MCF 10A (cell line): ENCODE measurements around the gene ADAD2. TPM values are rescaled to one million over a fixed set of nuclear protein-coding genes. Genes with fewer than 3 reads are reported as not detected.

Source experiments
- BruUV-seq: library from RNA; stranded (reverse); fragments of 400-500 nt; replicated peaks from 2 replicates; lab custom pipeline; 2021; lab: Mats Ljungman, UMichigan
- CTCF ChIA-PET: fragments of 300-600 bp; sonication (Branson Sonifier 250); formaldehyde crosslinking; extraction: SDS; loops from one replicate; lab custom pipeline; 2021; ENCODE audit warnings: antibody characterized with exemption, inconsistent platforms; lab: Yijun Ruan, JAX
- POLR2A ChIA-PET: fragments of 300-600, 350-650 bp; sonication (Branson Sonifier 250); formaldehyde crosslinking; extraction: SDS; loops from one replicate; lab custom pipeline; 2020; ENCODE audit warnings: antibody characterized with exemption, inconsistent platforms; lab: Yijun Ruan, JAX
- DNase-seq: peaks from one replicate; pipeline ENCODE4 v3.0.0-alpha.2; 2018; ENCODE audit not compliant: unreplicated experiment
- H3K27ac Mint-ChIP-seq: one replicate; pipeline ENCODE4 v1.8.0; 2022; ENCODE audit warnings: mild to moderate bottlenecking, low read depth, mixed read lengths; ENCODE audit not compliant: unreplicated experiment
- H3K27me3 Mint-ChIP-seq: one replicate; pipeline ENCODE4 v1.8.0; 2022; ENCODE audit warnings: mixed read lengths; ENCODE audit not compliant: insufficient read depth, unreplicated experiment
- H3K36me3 Mint-ChIP-seq: one replicate; pipeline ENCODE4 v1.8.0; 2022; ENCODE audit warnings: mild to moderate bottlenecking, moderate library complexity, mixed read lengths; ENCODE audit not compliant: insufficient read depth, unreplicated experiment
- H3K4me1 Mint-ChIP-seq: one replicate; pipeline ENCODE4 v1.8.0; 2022; ENCODE audit warnings: mixed read lengths; ENCODE audit not compliant: insufficient read depth, unreplicated experiment
- H3K4me3 Mint-ChIP-seq: one replicate; pipeline ENCODE4 v1.8.0; 2022; ENCODE audit warnings: mild to moderate bottlenecking, moderate library complexity, mixed read lengths; ENCODE audit not compliant: unreplicated experiment
- H3K9me3 Mint-ChIP-seq: one replicate; pipeline ENCODE4 v1.8.0; 2022; ENCODE audit warnings: mixed read lengths; ENCODE audit not compliant: unreplicated experiment
- intact Hi-C: fragments of 100-400 bp; cut with micrococcal nuclease; formaldehyde crosslinking; loops from 2 replicates; pipeline ENCODE4 v1.14.1; 2022
- total RNA-seq: library from RNA; stranded (reverse); gene quantifications from 2 replicates; pipeline ENCODE4 v1.2.3, GENCODE V29; 2022
- TF ChIP-seq, protein P1 (sequence below): fragments of 200-600 bp; IDR thresholded peaks from one replicate; pipeline ENCODE4 v1.8.0; 2022; ENCODE audit warnings: antibody characterized with exemption, mild to moderate bottlenecking; ENCODE audit not compliant: unreplicated experiment

Gene ADAD2
- total RNA-seq, 1 experiment from 2014 or later, result not detected

GRCh38 chr16:84245956-84246678 is 55.2 kb downstream of the ADAD2 start:
- no peak overlapping the region for H3K27ac Mint-ChIP-seq
- intact Hi-C loops, result no loop called here
- CTCF ChIA-PET, result no interaction called here
- H3K4me1 Mint-ChIP-seq, result no peaks in the 10 kb centered on the region
- POLR2A ChIA-PET, result no interaction called here
- H3K9me3 Mint-ChIP-seq, result no peaks in the 10 kb centered on the region
- no TSS peak for BruUV-seq
- TF ChIP-seq, protein P1, sequence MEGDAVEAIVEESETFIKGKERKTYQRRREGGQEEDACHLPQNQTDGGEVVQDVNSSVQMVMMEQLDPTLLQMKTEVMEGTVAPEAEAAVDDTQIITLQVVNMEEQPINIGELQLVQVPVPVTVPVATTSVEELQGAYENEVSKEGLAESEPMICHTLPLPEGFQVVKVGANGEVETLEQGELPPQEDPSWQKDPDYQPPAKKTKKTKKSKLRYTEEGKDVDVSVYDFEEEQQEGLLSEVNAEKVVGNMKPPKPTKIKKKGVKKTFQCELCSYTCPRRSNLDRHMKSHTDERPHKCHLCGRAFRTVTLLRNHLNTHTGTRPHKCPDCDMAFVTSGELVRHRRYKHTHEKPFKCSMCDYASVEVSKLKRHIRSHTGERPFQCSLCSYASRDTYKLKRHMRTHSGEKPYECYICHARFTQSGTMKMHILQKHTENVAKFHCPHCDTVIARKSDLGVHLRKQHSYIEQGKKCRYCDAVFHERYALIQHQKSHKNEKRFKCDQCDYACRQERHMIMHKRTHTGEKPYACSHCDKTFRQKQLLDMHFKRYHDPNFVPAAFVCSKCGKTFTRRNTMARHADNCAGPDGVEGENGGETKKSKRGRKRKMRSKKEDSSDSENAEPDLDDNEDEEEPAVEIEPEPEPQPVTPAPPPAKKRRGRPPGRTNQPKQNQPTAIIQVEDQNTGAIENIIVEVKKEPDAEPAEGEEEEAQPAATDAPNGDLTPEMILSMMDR, result no peak
- H3K4me3 Mint-ChIP-seq, result no peak overlapping the region
- no peaks in the 10 kb centered on the region for H3K36me3 Mint-ChIP-seq
- H3K27me3 Mint-ChIP-seq, result peaks cover 38% of the 10 kb centered on the region
- no peak for DNase-seq

DNA sequence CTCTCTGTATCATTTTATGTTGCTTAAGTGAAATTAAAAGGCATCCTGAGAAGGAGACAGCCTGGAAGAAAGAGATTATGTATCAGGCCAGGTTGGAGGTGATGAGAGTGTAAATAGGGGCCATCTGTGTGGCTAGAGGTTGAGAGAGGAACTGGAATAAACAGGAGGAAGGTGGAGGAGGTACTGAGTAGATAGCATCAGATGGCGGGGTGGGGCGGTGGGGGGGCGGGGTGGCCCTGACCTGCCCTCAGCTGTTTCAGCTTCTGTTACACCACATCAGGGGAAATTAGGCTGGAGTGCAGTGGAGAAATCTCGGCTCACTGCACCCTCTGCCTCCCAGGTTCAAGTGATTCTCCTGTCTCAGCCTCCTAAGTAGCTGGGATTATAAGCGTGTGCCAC is 55.7 kb downstream of the ADAD2 start:
- Mint-ChIP-seq H3K27ac (no peak overlapping the region), H3K4me1 (no peaks in the 10 kb centered on the region), H3K27me3 (peaks cover 38% of the 10 kb centered on the region), H3K4me3 (no peak overlapping the region), H3K36me3 (no peaks in the 10 kb centered on the region), H3K9me3 (no peaks in the 10 kb centered on the region)
- CTCF ChIA-PET, result no interaction called here
- intact Hi-C loops, result no loop called here
- no peak for DNase-seq
- TF ChIP-seq, protein P1, result no peak
- POLR2A ChIA-PET, result no interaction called here
- no TSS peak for BruUV-seq

Other genes starting within 250 kb of the ADAD2 start
- 3.7 and 6.3 TPM in 2 replicates for gene OSGIN1, start 237.9 kb upstream of the ADAD2 start, total RNA-seq
- gene NECAB2, start 222.9 kb upstream of the ADAD2 start, total RNA-seq, result 2.3 and 3.6 TPM in 2 replicates
- gene SLC38A8, start 148.4 kb upstream of the ADAD2 start, total RNA-seq, result not detected in 2 replicates
- gene MBTPS1, start 74.2 kb upstream of the ADAD2 start, total RNA-seq, result 63.6 and 75.1 TPM in 2 replicates
- 13.3 and 20.9 TPM in 2 replicates for gene HSDL1, start 46.0 kb upstream of the ADAD2 start, total RNA-seq
- gene DNAAF1, start 45.8 kb upstream of the ADAD2 start, total RNA-seq, result not detected in 2 replicates
- gene TAF1C, start 4.1 kb upstream of the ADAD2 start, total RNA-seq, result 29.3 and 35.1 TPM in 2 replicates
- gene KCNG4, start 48.9 kb downstream of the ADAD2 start, total RNA-seq, result not detected in 2 replicates
- not detected in 2 replicates for gene WFDC1, start 103.7 kb downstream of the ADAD2 start, total RNA-seq
- gene ATP2C2, start 177.4 kb downstream of the ADAD2 start, total RNA-seq, result not detected in 2 replicates